ENCODE measurements around the gene ARHGEF19.
A peak's percentile ranks its signal among the peaks of the same experiment; 100 is the strongest.
"Not testable (repeated sequence)": the region's sequence is repeated elsewhere in the genome, so short reads cannot be mapped to it uniquely, and the experiment has no call there.

ARHGEF19 gene

GRCh38 chr1:16221499-16221898 is 9.0 kb upstream of the ARHGEF19 start:
- DNase-seq (ENCODE audit: low spot score) = no peak

- DNase-seq (ENCODE audit: low spot score) = no peak
Measured at GRCh38 chr1:16219968-16220500, 7.6 kb upstream of the ARHGEF19 start.

- no peak for DNase-seq (ENCODE audit: low spot score)
Measured at GRCh38 chr1:16218674-16219071, 6.2 kb upstream of the ARHGEF19 start.

GRCh38 chr1:16218014-16218673 is 5.7 kb upstream of the ARHGEF19 start:
- DNase-seq (ENCODE audit: low spot score) = no peak

DNA sequence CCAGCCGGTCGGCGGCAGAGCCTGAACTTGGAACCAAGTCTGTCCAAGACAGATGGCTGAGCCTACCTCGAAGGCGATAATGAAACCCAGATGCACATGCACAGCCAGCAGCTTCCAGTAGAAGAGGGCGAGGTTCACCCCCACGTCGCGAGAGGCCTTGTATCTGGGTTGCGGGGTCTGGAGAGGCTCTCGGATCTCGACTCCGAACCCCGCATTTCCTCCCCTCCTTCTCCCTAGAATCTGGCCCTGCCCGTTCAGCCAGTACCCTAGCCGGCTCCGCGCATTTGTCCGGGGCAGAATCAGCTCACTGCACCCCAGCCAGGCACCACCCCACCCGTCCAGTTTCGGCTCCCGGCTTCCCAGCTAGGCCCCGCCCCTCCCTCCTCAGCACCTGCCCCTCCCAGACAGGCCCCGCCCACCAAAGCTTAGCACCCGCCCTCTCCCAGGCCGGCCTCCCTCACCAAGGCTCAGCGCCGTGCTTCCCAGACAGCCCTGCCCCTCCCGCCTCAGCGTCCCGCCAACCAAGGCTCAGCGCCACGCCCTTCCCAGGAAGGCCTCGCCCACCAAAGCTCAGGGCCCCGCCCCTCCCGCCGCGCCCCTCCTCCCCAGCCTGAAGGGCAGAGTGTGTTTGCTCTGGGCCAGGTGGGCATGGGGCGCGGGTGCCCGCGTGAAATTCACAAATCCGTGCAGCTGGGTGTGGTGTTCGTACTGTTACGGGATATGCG is 4.8 kb upstream of the ARHGEF19 start:
- peak; percentile 87 for DNase-seq (ENCODE audit: low spot score)

DNA sequence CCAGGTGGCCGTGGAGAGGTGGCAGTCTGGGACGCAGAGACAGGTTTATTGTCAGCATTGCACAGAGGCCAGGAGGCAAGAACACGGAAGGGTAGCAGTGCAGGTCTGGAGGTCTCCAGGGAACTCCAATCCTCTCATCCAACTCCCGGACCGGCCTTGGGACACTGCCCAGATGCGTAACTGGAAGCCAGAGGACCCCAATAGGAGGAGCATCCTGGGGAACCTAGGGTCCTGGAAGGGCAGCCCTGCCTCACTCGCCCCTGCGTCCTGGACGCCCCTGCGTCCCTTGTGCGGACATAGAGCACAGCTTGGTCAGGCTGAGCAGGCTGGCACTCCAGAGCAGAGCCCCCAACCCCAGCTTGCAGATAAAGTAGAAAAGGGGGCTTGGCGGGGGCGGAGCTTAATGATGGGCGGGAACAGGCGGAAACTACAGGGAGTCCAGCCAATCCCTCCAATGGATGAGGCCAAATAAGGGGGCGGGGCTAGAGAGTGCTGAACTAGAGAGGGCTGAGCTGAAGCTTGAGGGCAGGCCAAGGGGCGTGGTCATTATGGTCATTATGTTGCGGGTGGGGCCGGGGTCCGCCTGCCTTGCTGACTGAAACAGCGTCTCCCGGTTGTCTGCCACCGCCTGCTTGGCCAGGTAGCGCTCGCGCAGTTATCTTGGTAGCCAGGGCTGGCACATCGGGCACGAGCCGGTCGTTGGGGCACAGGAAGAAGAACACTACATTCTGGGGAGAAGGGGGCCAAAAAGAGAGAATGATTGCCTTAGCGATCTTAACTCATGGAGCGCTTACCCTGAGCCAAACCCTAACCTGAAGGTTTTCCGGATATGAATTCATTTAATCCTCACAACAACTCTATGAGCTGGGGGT is 3.7 kb upstream of the ARHGEF19 start:
- DNase-seq (ENCODE audit: low spot score) = peak; percentile 50

DNA sequence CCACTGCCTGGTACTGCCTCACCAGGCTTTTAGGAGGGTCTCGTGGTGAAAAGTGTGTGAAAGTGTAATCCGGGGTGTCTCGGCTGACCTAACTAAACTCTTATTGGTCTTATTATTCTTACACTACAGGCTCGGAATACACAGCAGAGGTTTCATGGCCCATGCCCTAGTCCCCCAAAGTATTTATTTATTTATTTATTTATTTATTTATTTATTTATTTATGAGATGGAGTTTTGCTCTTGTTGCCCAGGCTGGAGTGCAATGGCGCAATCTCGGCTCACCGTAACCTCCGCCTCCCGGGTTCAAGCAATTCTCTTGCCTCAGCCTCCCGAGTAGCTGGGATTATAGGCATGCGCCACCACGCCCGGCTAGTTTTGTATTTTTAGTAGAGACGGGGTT is 2.8 kb upstream of the ARHGEF19 start:
- not testable (repeated sequence) for DNase-seq (ENCODE audit: low spot score)

DNA sequence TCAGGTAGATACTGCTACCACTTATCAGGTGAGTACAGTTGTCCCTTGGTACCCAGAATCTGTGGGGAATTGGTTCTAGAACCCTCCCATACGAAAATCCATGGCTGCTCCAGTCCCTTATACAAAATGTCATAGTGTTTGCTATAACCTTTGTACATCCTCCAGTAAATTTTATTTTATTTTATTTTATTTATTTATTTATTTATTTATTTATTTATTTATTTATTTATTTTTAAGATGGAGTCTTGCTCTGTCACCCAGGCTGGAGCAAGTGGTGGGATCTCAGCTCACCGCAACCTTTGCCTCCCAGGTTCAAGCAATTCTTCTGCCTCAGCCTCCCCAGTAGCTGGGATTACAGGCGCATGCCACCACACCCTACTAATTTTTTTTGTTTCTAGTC is 1.1 kb upstream of the ARHGEF19 start:
- not testable (repeated sequence) for DNase-seq (ENCODE audit: low spot score)

DNA sequence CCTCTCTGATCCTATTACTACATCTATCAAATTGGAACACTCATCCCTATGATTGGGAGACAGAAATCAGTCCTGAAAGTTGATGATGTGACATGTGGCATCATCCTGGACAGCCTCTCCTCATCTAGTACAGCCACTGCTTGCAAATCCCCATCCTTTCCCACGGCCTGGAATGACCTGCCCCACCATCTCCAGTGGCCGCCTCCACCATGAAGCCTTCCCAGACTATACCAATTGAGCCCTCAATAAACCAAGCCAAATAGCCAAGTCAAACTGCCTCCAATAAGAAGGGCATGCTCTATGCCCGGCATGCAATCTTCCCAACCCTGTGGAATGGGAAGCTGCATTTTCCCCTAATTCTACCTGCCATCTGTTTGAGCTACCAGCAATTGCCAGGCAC is 561 bp upstream of the ARHGEF19 start:
- no peak for DNase-seq (ENCODE audit: low spot score)

- no peak for DNase-seq (ENCODE audit: low spot score)
Measured at GRCh38 chr1:16211824-16212223, 628 bp downstream of the ARHGEF19 start.

DNA sequence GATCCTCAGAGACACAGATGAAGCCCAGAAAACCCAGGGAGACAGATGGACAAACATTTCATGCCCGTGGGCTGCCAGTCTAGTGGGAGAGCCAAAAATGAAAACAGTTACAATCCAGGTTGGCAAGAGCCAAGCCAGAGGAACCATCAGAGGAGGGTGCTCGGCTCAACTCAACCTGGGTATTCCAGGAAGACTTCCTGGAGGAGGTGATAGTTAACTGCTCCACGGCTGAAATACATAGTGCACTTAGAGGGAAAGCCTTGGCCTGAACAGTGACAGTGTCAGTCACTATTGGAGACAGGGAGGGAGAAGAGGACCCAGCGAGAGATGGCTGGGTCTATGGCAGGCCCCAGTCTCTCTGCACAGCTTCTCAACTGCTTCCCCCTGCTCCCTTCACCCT is 1.9 kb downstream of the ARHGEF19 start:
- no peak for DNase-seq (ENCODE audit: low spot score)

DNA sequence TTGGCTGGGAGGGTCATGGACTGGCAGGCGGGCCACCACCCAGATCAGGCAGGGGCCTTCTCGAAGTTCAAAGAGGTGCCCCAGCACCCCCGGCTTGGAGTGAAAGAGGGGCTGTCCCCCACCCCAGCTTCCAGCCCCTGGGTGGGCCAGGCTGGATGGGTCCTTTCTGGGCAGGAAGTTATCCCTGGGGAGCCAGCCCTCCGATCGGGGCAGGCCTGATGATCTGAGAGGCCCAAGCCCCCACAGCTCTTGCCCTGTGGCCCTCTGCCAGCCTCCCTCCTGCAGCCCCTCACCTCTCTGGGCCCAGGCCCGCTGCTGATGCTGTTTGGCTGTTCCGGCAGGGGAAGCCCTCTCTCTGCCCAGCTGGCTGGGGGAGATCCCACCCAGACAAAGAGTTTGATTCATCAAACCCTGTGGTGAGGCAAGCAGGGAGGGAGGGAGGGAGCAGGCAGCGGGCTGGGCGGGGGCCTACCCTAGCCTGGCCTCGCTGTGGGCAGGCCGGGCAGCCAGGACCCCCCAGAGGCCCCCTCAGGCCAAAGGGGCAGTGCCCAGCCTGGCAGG is 2.5 kb downstream of the ARHGEF19 start:
- DNase-seq (ENCODE audit: low spot score) = peak; percentile 36

DNA sequence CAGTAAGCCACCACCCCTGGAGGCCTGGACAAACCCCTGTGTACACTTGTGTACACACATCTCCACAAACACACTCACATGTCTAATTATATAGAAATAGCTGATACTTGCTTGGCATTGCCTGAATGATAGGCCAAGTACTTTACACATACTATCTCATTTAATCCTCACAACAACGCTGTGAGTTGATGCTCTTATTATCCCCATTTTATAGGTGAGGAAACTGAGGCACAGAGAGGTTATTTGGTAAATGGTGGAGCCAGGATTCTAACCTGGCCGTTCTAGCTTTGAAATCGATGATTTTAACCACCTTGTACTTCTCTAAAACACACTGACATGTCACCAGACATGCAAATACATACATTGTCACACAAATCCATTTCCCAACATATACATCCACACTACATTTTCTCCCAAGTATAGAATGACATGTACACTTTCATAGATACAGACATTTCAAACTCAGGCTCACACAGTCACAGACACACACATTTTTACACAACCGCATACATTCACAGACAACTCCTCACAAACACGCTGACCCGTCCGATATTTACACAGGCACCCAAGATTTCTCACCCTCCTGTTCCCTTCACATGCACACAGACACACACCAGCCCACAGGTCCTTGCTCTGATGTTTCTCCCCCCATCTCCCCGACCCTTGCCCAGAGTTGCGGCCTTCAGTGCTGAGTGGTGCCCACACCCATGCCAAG is 3.2 kb downstream of the ARHGEF19 start:
- DNase-seq (ENCODE audit: low spot score) = no peak

GRCh38 chr1:16208270-16208987 is 4.0 kb downstream of the ARHGEF19 start:
- no peak for DNase-seq (ENCODE audit: low spot score)

- DNase-seq (ENCODE audit: low spot score) = no peak
Measured at GRCh38 chr1:16207318-16208269, 4.9 kb downstream of the ARHGEF19 start.

GRCh38 chr1:16206547-16207317 is 5.7 kb downstream of the ARHGEF19 start:
- DNase-seq (ENCODE audit: low spot score) = peak; percentile 86

- no peak for DNase-seq (ENCODE audit: low spot score)
Measured at GRCh38 chr1:16205891-16206546, 6.4 kb downstream of the ARHGEF19 start.

DNA sequence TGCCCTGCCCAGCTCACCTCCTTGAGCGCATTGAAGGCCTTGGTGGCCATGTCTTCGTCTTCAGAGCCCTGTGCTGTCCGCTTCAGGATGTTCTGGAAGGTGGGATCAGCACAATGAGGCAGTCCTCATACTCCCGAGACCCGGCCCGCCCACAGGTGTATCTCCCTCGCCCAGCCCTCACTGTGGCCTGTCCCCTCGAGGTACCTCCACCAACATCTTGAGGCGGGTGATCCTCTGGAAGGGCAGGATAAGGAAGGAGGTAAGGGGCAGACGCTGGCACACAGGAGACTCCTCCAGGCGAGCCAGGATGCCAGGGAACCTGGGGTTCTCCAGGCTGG is 7.1 kb downstream of the ARHGEF19 start:
- DNase-seq (ENCODE audit: low spot score) = no peak

Data from putamen (tissue), 1 donor.